IPS-20b (cell line): ENCODE data around the gene UBE2Q1.

Experiments
- H3K27ac ChIP-seq: one replicate; pipeline ENCODE4 v1.5.1; 2013; ENCODE audit warnings: low read length
- H3K27me3 ChIP-seq: 2 replicates; pipeline ENCODE4 v1.6.1; 2013; ENCODE audit warnings: mild to moderate bottlenecking, low read length, inconsistent platforms; ENCODE audit not compliant: insufficient read depth
- H3K36me3 ChIP-seq: 2 replicates; pipeline ENCODE4 v1.6.1; 2013; ENCODE audit warnings: low read depth, mild to moderate bottlenecking, inconsistent platforms, low read length, moderate library complexity; ENCODE audit not compliant: insufficient read depth
- H3K4me1 ChIP-seq: 2 replicates; pipeline ENCODE4 v1.6.1; 2013; ENCODE audit warnings: mild to moderate bottlenecking, control low read depth, inconsistent platforms, low read length, moderate library complexity; ENCODE audit not compliant: insufficient read depth
- H3K4me3 ChIP-seq: 2 replicates; pipeline ENCODE4 v1.5.1; 2013; ENCODE audit warnings: mild to moderate bottlenecking, low read length, inconsistent platforms
- H3K9ac ChIP-seq: 2 replicates; pipeline ENCODE4 v1.6.1; 2013; ENCODE audit warnings: low read depth, mild to moderate bottlenecking, inconsistent platforms, low read length, moderate library complexity
- H3K9me3 ChIP-seq: 2 replicates; pipeline ENCODE4 v1.6.1; 2013; ENCODE audit warnings: mild to moderate bottlenecking, low read depth, low read length, inconsistent platforms; ENCODE audit not compliant: insufficient read depth

UBE2Q1 gene

GRCh38 chr1:154575147-154575927 is 16.9 kb upstream of the UBE2Q1 start:
- H3K4me3 ChIP-seq = no peak overlapping the region
- no peak overlapping the region for H3K27ac ChIP-seq
- no peaks in the 10 kb centered on the region for H3K4me1 ChIP-seq
- no peak overlapping the region for H3K9ac ChIP-seq
- H3K36me3 ChIP-seq = peaks cover 32% of the 10 kb centered on the region
- no peaks in the 10 kb centered on the region for H3K9me3 ChIP-seq
- no peaks in the 10 kb centered on the region for H3K27me3 ChIP-seq

- H3K27me3 ChIP-seq = peaks cover 3% of the 10 kb centered on the region
- H3K27ac ChIP-seq = no peak overlapping the region
- no peaks in the 10 kb centered on the region for H3K9me3 ChIP-seq
- H3K9ac ChIP-seq = no peak overlapping the region
- H3K36me3 ChIP-seq = peaks cover 26% of the 10 kb centered on the region
- no peak overlapping the region for H3K4me3 ChIP-seq
- H3K4me1 ChIP-seq = no peaks in the 10 kb centered on the region
Observed at GRCh38 chr1:154574716-154575115, 16.3 kb upstream of the UBE2Q1 start.

DNA sequence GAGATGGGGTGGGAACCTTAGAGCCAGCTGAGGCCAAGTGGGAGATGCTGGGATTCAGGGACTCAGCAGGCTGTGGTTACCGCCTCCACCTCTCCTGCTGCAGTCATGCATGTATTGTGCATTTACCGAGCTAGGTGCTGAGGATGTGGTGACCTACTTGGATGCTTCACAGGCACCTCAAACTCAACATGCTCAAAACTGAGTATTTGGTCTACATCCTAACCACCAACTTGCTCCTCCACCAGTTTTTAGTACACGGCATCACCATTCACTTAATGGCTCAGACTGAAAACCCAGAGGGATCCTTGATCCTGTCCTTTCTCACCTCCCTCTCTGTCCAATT is 14.7 kb upstream of the UBE2Q1 start:
- H3K27ac ChIP-seq = no peak overlapping the region
- no peak overlapping the region for H3K9ac ChIP-seq
- H3K4me3 ChIP-seq = no peak overlapping the region
- peaks cover 10% of the 10 kb centered on the region for H3K36me3 ChIP-seq
- H3K9me3 ChIP-seq = no peaks in the 10 kb centered on the region
- H3K27me3 ChIP-seq = peaks cover 19% of the 10 kb centered on the region
- no peaks in the 10 kb centered on the region for H3K4me1 ChIP-seq

DNA sequence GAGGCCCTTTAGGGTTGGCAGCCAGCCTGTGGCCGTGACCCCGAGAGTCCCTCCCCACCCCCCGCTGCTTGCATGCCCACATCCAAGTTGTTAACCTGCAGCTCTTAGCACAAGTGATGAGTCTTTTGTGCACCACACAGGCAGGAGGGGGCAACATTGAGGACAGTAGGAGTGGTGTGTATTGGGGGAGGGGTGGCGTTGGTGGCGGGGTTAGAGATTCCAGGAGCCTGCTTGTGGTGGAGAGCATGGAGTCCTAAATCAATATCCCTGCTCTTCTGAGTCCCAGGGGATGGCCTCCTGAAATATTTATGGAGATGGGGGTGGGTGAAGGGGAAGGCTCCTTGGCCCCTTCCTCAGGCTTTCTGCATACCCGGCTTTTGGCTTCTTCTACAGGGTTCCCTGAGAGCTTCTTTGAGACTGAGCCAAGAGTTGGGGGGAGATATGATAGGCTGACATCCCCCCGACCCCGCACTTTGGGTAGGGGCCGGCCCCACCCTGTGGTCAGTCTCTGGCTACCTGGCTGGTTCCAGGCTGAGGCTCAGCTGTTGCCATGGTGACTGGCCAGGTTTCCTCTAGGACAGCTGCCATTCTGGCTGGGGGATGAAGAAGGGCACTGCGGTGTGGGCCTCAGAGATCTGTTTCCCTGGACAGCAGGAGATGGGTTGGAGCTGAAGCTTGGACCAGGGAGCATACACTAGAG is 14.2 kb upstream of the UBE2Q1 start:
- no peak overlapping the region for H3K27ac ChIP-seq

GRCh38 chr1:154571964-154572288 is 13.5 kb upstream of the UBE2Q1 start:
- H3K4me3 ChIP-seq = no peak overlapping the region
- H3K4me1 ChIP-seq = peaks cover 4% of the 10 kb centered on the region; the same call in 1 of the 2 replicates
- H3K27ac ChIP-seq = no peak overlapping the region
- H3K36me3 ChIP-seq = no peaks in the 10 kb centered on the region; the same call in 1 of the 2 replicates
- H3K27me3 ChIP-seq = peaks cover 25% of the 10 kb centered on the region
- H3K9ac ChIP-seq = no peak overlapping the region
- no peaks in the 10 kb centered on the region for H3K9me3 ChIP-seq

More for the DNA sequence above, 14.2 kb upstream of the UBE2Q1 start:
- no peak overlapping the region for H3K9ac ChIP-seq
- peaks cover 5% of the 10 kb centered on the region; the same call in 1 of the 2 replicates for H3K36me3 ChIP-seq
- no peak overlapping the region for H3K4me3 ChIP-seq
- no peaks in the 10 kb centered on the region for H3K9me3 ChIP-seq
- no peaks in the 10 kb centered on the region for H3K4me1 ChIP-seq
- peaks cover 21% of the 10 kb centered on the region for H3K27me3 ChIP-seq

DNA sequence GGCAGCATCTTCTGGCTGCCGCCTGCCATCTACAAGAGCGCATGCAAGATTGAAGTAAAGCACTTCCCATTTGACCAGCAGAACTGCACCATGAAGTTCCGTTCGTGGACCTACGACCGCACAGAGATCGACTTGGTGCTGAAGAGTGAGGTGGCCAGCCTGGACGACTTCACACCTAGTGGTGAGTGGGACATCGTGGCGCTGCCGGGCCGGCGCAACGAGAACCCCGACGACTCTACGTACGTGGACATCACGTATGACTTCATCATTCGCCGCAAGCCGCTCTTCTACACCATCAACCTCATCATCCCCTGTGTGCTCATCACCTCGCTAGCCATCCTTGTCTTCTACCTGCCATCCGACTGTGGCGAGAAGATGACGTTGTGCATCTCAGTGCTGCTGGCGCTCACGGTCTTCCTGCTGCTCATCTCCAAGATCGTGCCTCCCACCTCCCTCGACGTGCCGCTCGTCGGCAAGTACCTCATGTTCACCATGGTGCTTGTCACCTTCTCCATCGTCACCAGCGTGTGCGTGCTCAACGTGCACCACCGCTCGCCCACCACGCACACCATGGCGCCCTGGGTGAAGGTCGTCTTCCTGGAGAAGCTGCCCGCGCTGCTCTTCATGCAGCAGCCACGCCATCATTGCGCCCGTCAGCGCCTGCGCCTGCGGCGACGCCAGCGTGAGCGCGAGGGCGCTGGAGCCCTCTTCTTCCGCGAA is 12.9 kb upstream of the UBE2Q1 start:
- no peaks in the 10 kb centered on the region; the same call in 1 of the 2 replicates for H3K36me3 ChIP-seq
- no peak overlapping the region for H3K4me3 ChIP-seq
- no peaks in the 10 kb centered on the region for H3K9me3 ChIP-seq
- H3K27me3 ChIP-seq = peaks cover 30% of the 10 kb centered on the region
- no peak overlapping the region for H3K9ac ChIP-seq
- H3K27ac ChIP-seq = no peak overlapping the region
- peaks cover 9% of the 10 kb centered on the region; the same call in 1 of the 2 replicates for H3K4me1 ChIP-seq

- H3K4me1 ChIP-seq = peaks cover 9% of the 10 kb centered on the region; the same call in 1 of the 2 replicates
- H3K9ac ChIP-seq = no peak overlapping the region; the same call in 1 of the 2 replicates
- no peaks in the 10 kb centered on the region for H3K36me3 ChIP-seq
- no peak overlapping the region for H3K27ac ChIP-seq
- H3K27me3 ChIP-seq = peaks cover 40% of the 10 kb centered on the region
- no peaks in the 10 kb centered on the region for H3K9me3 ChIP-seq
- H3K4me3 ChIP-seq = peak overlapping the region; percentile 75; the same call in 1 of the 2 replicates
Observed at GRCh38 chr1:154568157-154568815, 9.8 kb upstream of the UBE2Q1 start.

GRCh38 chr1:154567386-154568156 is 9.1 kb upstream of the UBE2Q1 start, which contains the start of gene CHRNB2:
TSS of gene CHRNB2 (plus strand) at chr1:154567778. CDS start at chr1:154568045, 267 bp downstream.
- Histone ChIP-seq H3K9me3 (no peaks in the 10 kb centered on the region), H3K9ac (peak within 1 kb of the TSS; percentile 74; the same call in 1 of the 2 replicates), H3K27ac (no peak within 1 kb of the TSS), H3K4me1 (peaks cover 9% of the 10 kb centered on the region; the same call in 1 of the 2 replicates), H3K27me3 (peaks cover 40% of the 10 kb centered on the region), H3K4me3 (peak within 1 kb of the TSS; percentile 75), H3K36me3 (no peaks in the 10 kb centered on the region)

DNA sequence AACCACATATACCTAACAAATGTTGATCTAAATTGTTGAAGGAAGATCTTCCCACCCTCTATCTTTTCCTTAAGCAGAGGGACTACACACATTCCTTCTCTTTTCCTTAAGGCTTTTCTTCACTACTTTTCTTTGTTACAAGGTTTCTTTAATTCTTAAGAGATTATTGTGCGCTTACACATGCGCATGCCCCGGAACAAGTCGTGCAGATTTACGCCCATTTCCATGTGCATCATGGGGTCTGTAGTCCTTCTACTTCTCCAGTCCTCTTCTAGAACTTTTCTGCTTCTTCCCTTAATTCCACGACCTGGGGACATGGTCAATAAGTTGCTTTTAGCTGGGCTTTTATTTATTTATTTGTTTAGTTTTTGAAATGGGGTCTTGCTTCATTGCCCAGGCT is 7.4 kb upstream of the UBE2Q1 start:
- Histone ChIP-seq H3K4me1 (peaks cover 9% of the 10 kb centered on the region; the same call in 1 of the 2 replicates), H3K9ac (no peak overlapping the region), H3K4me3 (no peak overlapping the region), H3K36me3 (no peaks in the 10 kb centered on the region), H3K27me3 (peaks cover 40% of the 10 kb centered on the region), H3K9me3 (no peaks in the 10 kb centered on the region), H3K27ac (no peak overlapping the region)

GRCh38 chr1:154559466-154560044 is 1.1 kb upstream of the UBE2Q1 start:
- peak overlapping the region; percentile 66; the same call in 1 of the 2 replicates for H3K9ac ChIP-seq
- H3K27ac ChIP-seq = no peak overlapping the region
- H3K4me1 ChIP-seq = peaks cover 14% of the 10 kb centered on the region

More at GRCh38 chr1:154559466-154560044, 1.1 kb upstream of the UBE2Q1 start:
- Histone ChIP-seq H3K27me3 (no peaks in the 10 kb centered on the region), H3K9me3 (no peaks in the 10 kb centered on the region), H3K4me3 (peak overlapping the region; percentile 61), H3K36me3 (peaks cover 18% of the 10 kb centered on the region)
